Fibroblast of peridontal ligament (primary cell): ENCODE data around the gene HDLBP.

ENCODE experiments used
- DNase-seq: peaks from one replicate; pipeline ENCODE4 v3.0.0-alpha.2; 2010; ENCODE audit errors: extremely low read depth

Gene HDLBP

GRCh38 chr2:241315093-241315878 lies at the start of gene HDLBP:
TSS of gene HDLBP (minus strand) at chr2:241315672. CDS start at chr2:241266869, 48,803 bp downstream.
- peak; percentile 99 for DNase-seq

GRCh38 chr2:241364781-241365180 lies 49.3 kb upstream of the HDLBP start:
- DNase-seq: no peak

GRCh38 chr2:241363426-241363825 lies 48.0 kb upstream of the HDLBP start:
- DNase-seq: no peak

GRCh38 chr2:241359481-241360045 lies 44.1 kb upstream of the HDLBP start:
- no peak for DNase-seq

- DNase-seq: peak; percentile 27
Observed at GRCh38 chr2:241358470-241358869, 43.0 kb upstream of the HDLBP start.

- no peak for DNase-seq
Observed at GRCh38 chr2:241357531-241357930, 42.1 kb upstream of the HDLBP start.

GRCh38 chr2:241356871-241357260 lies 41.4 kb upstream of the HDLBP start:
- DNase-seq: no peak

- DNase-seq: peak; percentile 97
Observed at GRCh38 chr2:241355983-241356870, 40.8 kb upstream of the HDLBP start, which contains the start of gene FARP2. TSS of gene FARP2 (plus strand) at chr2:241356285. CDS start at chr2:241373108, 16,823 bp downstream.

- DNase-seq: peak; percentile 35
Observed at GRCh38 chr2:241354668-241355658, 39.5 kb upstream of the HDLBP start.

- no peak for DNase-seq
Observed at GRCh38 chr2:241352227-241352626, 36.8 kb upstream of the HDLBP start.

GRCh38 chr2:241351640-241352031 lies 36.2 kb upstream of the HDLBP start:
- DNase-seq: no peak

- DNase-seq: no peak
Observed at GRCh38 chr2:241350878-241351639, 35.6 kb upstream of the HDLBP start.

- no peak for DNase-seq
Observed at GRCh38 chr2:241350530-241350877, 35.0 kb upstream of the HDLBP start.

GRCh38 chr2:241349941-241350340 lies 34.5 kb upstream of the HDLBP start:
- no peak for DNase-seq

GRCh38 chr2:241344925-241345651 lies 29.6 kb upstream of the HDLBP start:
- peak; percentile 49 for DNase-seq

- no peak for DNase-seq
Observed at GRCh38 chr2:241340631-241341163, 25.2 kb upstream of the HDLBP start.

- peak; percentile 39 for DNase-seq
Observed at GRCh38 chr2:241339839-241340630, 24.6 kb upstream of the HDLBP start.

- DNase-seq: no peak
Observed at GRCh38 chr2:241334813-241335212, 19.3 kb upstream of the HDLBP start.

- DNase-seq: no peak
Observed at GRCh38 chr2:241330616-241330981, 15.1 kb upstream of the HDLBP start.
